GM12878 (cell line): ENCODE data around the gene OGFR. TPM values are rescaled to one million over a fixed set of nuclear protein-coding genes. Genes with fewer than 3 reads are reported as not detected.

ENCODE experiments used
- ATAC-seq: fragments of 200-7000 bp; cut with Tn5 transposase; 3 replicates; pipeline ENCODE4 v1.9.1; 2020; ENCODE audit warnings: mild to moderate bottlenecking, moderate library complexity
- BruUV-seq: library from RNA; stranded (reverse); fragments of 400-500 nt; replicated peaks from 2 replicates; lab custom pipeline; 2021; lab: Mats Ljungman, UMichigan
- CTCF ChIA-PET: fragments of 300-600 bp; sonication (Branson Sonifier 250); formaldehyde crosslinking; extraction: SDS; loops from one replicate; lab custom pipeline; 2021; ENCODE audit warnings: inconsistent platforms; lab: Yijun Ruan, JAX
- POLR2A ChIA-PET: fragments of 350-600 bp; formaldehyde crosslinking; extraction: SDS; loops from one replicate; lab custom pipeline; 2021; ENCODE audit warnings: inconsistent platforms; lab: Charles Lee
- RAD21 ChIA-PET: fragments of 300-600 bp; sonication (Branson Sonifier 250); formaldehyde crosslinking; loops from one replicate; lab custom pipeline; 2023; ENCODE audit warnings: antibody characterized with exemption; ENCODE audit not compliant: unreplicated experiment; lab: Charles Lee
- SMC1A ChIA-PET: fragments of 300-600 bp; sonication (Branson Sonifier 250); formaldehyde crosslinking; loops from one replicate; lab custom pipeline; 2023; ENCODE audit not compliant: unreplicated experiment, uncharacterized antibody; lab: Charles Lee
- DNase-seq: peaks from one replicate; pipeline ENCODE4 v3.0.0-alpha.2; 2011; ENCODE audit warnings: low read depth, low spot score
- FAIRE-seq: peaks from 3 replicates; lab custom pipeline; 2011; peaks lifted over from hg19 to GRCh38; lab: Jason Lieb, UNC
- H2AFZ ChIP-seq: 2 replicates; pipeline ENCODE4 v1.6.0; 2011; ENCODE audit warnings: low read depth, low read length, control low read depth; ENCODE audit not compliant: control insufficient read depth
- H3K27ac ChIP-seq: 2 replicates; pipeline ENCODE4 v1.5.1; 2011; ENCODE audit warnings: control low read depth; ENCODE audit not compliant: control insufficient read depth, insufficient read depth
- H3K27me3 ChIP-seq, 2 experiments: replicated peaks in 1 of 2; 2 replicates each; pipeline versions ENCODE4 v1.6.0 to v1.6.1; 2011; ENCODE audit warnings: low read length in 1 of 2; ENCODE audit not compliant: control insufficient read depth in 2 of 2, insufficient read depth in 2 of 2
- H3K36me3 ChIP-seq, 2 experiments: 2 replicates each; pipeline ENCODE4 v1.5.1; 2011; ENCODE audit warnings: low read length in 1 of 2; ENCODE audit not compliant: control insufficient read depth in 2 of 2, insufficient read depth in 2 of 2
- H3K4me1 ChIP-seq: 2 replicates; pipeline ENCODE4 v1.6.1; 2011; ENCODE audit warnings: mild to moderate bottlenecking, low read length, moderate library complexity, mixed read lengths; ENCODE audit not compliant: control insufficient read depth, insufficient read depth
- H3K4me2 ChIP-seq: 2 replicates; pipeline ENCODE4 v1.6.0; 2011; ENCODE audit warnings: control low read depth; ENCODE audit not compliant: control insufficient read depth, insufficient read depth
- H3K4me3 ChIP-seq: fragments of 200-600 bp; sonication (generic); 2 replicates; pipeline ENCODE4 v1.5.1; 2016
- H3K79me2 ChIP-seq: 2 replicates; pipeline ENCODE4 v1.6.0; 2011; ENCODE audit warnings: low read length; ENCODE audit not compliant: control insufficient read depth, insufficient read depth
- H3K9ac ChIP-seq: 2 replicates; pipeline ENCODE4 v1.8.0; 2011; ENCODE audit warnings: low read length, control low read depth, mixed read lengths; ENCODE audit not compliant: control insufficient read depth, insufficient read depth
- H3K9me3 ChIP-seq: replicated peaks from 3 replicates; pipeline ENCODE4 v1.5.1; 2011; ENCODE audit warnings: mild to moderate bottlenecking, low read length; ENCODE audit not compliant: control insufficient read depth, insufficient read depth
- H4K20me1 ChIP-seq: 2 replicates; pipeline ENCODE4 v1.6.0; 2011; ENCODE audit not compliant: control insufficient read depth, insufficient read depth
- ATF7 ChIP-seq: fragments of 450-650 bp; IDR thresholded peaks from 2 replicates; pipeline ENCODE4 v1.6.1; 2016; ENCODE audit warnings: low read depth, mild to moderate bottlenecking
- CHD1 ChIP-seq: IDR thresholded peaks from 2 replicates; pipeline ENCODE4 v1.6.1; 2012; ENCODE audit warnings: low read depth, low read length, improper control_type of control experiment
- EGR1 ChIP-seq, 2 experiments: IDR thresholded peaks; 1 replicate in 1 of 2; 2 replicates in 1 of 2; pipeline ENCODE4 v1.6.1; 2011 to 2012; ENCODE audit warnings: low read depth in 2 of 2, low read length in 2 of 2, borderline replicate concordance in 1 of 2, mild to moderate bottlenecking in 1 of 2, moderate library complexity in 1 of 2
- HCFC1 ChIP-seq: fragments of 150-350 bp; IDR thresholded peaks from 2 replicates; pipeline ENCODE4 v1.6.1; 2014; ENCODE audit warnings: low read length
- HDGF ChIP-seq: fragments of 450-650 bp; IDR thresholded peaks from 2 replicates; pipeline ENCODE4 v1.6.1; 2016; ENCODE audit warnings: antibody characterized with exemption
- RELA ChIP-seq: fragments of 450-650 bp; IDR thresholded peaks from 2 replicates; pipeline ENCODE4 v1.8.0; 2014; ENCODE audit warnings: borderline replicate concordance; ENCODE audit not compliant: partially characterized antibody
- ZNF217 ChIP-seq: fragments of 450-650 bp; IDR thresholded peaks from 2 replicates; pipeline ENCODE4 v1.6.1; 2017; ENCODE audit warnings: antibody characterized with exemption, mild to moderate bottlenecking
- WGBS: methylation state at CpG from one replicate; pipeline ENCODE4 v1.1.6; 2016; ENCODE audit warnings: low lambda C conversion rate; ENCODE audit not compliant: insufficient replicate concordance, insufficient coverage; ENCODE audit errors: missing lambda C conversion rate; 5-methylcytosine and 5-hydroxymethylcytosine counted together
- in situ Hi-C: fragments of 300-500 bp; cut with MboI; formaldehyde crosslinking; loops from 9 replicates; pipeline ENCODE4 v1.14.3; 2018; ENCODE audit warnings: mixed read lengths
- intact Hi-C: fragments of 100-400 bp; cut with micrococcal nuclease; formaldehyde crosslinking; loops from one replicate; pipeline ENCODE4 v1.14.2; 2022; ENCODE audit not compliant: unreplicated experiment
- polyA plus RNA-seq, 11 experiments: library from polyadenylated mRNA; depleted of rRNA in 4 of 11; unstranded in 6 of 11; stranded (reverse) in 5 of 11; fragments of >200 nt; fragmentation: Nextera tagmentation in 4 of 11; fragmentation: Illumina TruSeq in 1 of 11; extraction: Ambion mirVana in 4 of 11; extraction: Trizol in 1 of 11; gene quantifications; 1 replicate in 1 of 11; 2 replicates in 10 of 11; pipeline versions ENCODE4 v1.2.1 to v1.2.3, GENCODE V29; 2011 to 2016; ENCODE audit warnings: inconsistent platforms in 2 of 11, missing spikeins in 2 of 11, low read depth in 1 of 11
- total RNA-seq, 4 experiments: library from RNA; depleted of rRNA in 3 of 4; stranded (reverse); fragments of >200 nt in 3 of 4; fragmentation: Illumina TruSeq in 1 of 4; extraction: Trizol in 1 of 4; gene quantifications; 2 replicates each; pipeline versions ENCODE4 v1.2.1 to v1.2.3, GENCODE V29; 2013 to 2021
- TF ChIP-seq, protein P1 (sequence below): fragments of 450-650 bp; IDR thresholded peaks from 2 replicates; pipeline ENCODE4 v1.6.1; 2018; ENCODE audit warnings: mild to moderate bottlenecking, low read depth, moderate library complexity; ENCODE audit not compliant: partially characterized antibody
- TF ChIP-seq, protein P2 (sequence below): fragments of 450-650 bp; formaldehyde crosslinking; IDR thresholded peaks from 2 replicates; pipeline ENCODE4 v1.4.0; 2020; ENCODE audit warnings: mild to moderate bottlenecking, moderate library complexity

Gene OGFR
- total and polyA plus RNA-seq, 10 of the 15 experiments (the other 5 are each of a cell fraction or from before 2014, with no cell fraction given), result 0.72 to 62.1 (median 27.3) TPM

DNA sequence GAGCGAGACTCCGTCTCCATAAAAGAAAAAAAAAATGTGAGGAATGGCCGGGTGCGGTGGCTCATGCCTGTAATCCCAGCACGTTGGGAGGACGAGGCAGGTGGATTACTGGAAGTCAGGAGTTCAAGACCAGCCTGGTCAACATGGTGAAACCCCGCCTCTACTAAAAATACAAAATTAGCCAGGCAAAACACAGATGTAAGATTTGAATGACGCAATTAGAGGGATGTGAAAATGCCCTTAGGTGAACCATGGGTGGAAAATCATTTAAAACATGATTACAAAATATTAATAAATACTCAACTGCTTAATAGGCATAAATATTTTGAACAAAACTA lies 33.1 kb downstream of the OGFR start:
- peak; percentile 45 for ATAC-seq

More for the DNA sequence above, 33.1 kb downstream of the OGFR start:
- Histone ChIP-seq H3K27me3 (peaks cover 0 to 3% of the 10 kb centered on the region in 2 experiments; a peak in 2 of 4 replicates), H3K36me3 (no peaks in the 10 kb centered on the region), H4K20me1 (no peaks in the 10 kb centered on the region), H3K9ac (no peak overlapping the region), H3K4me1 (peaks cover 11% of the 10 kb centered on the region), H3K27ac (no peak overlapping the region), H3K9me3 (no peaks in the 10 kb centered on the region), H3K4me3 (no peak overlapping the region), H2AFZ (no peak overlapping the region), H3K4me2 (no peak overlapping the region), H3K79me2 (no peaks in the 10 kb centered on the region)
- no TSS peak for BruUV-seq
- in situ Hi-C loops (no loop called here), intact Hi-C loops (no loop called here)
- ChIA-PET RAD21 (no interaction called here), SMC1A (no interaction called here), CTCF (no interaction called here), POLR2A (no interaction called here)
- DNase-seq (no peak), FAIRE-seq (no peak)
- no peak for TF ChIP-seq EGR1 (IDR thresholded peaks at IDR 0.05; ENCODE audit: borderline replicate concordance in 1 of 2, low read depth in 2 of 2, low read length in 2 of 2)
- TF ChIP-seq RELA, result no peak
- no peak for TF ChIP-seq ZNF217
- no peak for TF ChIP-seq HCFC1
- TF ChIP-seq, protein P1, sequence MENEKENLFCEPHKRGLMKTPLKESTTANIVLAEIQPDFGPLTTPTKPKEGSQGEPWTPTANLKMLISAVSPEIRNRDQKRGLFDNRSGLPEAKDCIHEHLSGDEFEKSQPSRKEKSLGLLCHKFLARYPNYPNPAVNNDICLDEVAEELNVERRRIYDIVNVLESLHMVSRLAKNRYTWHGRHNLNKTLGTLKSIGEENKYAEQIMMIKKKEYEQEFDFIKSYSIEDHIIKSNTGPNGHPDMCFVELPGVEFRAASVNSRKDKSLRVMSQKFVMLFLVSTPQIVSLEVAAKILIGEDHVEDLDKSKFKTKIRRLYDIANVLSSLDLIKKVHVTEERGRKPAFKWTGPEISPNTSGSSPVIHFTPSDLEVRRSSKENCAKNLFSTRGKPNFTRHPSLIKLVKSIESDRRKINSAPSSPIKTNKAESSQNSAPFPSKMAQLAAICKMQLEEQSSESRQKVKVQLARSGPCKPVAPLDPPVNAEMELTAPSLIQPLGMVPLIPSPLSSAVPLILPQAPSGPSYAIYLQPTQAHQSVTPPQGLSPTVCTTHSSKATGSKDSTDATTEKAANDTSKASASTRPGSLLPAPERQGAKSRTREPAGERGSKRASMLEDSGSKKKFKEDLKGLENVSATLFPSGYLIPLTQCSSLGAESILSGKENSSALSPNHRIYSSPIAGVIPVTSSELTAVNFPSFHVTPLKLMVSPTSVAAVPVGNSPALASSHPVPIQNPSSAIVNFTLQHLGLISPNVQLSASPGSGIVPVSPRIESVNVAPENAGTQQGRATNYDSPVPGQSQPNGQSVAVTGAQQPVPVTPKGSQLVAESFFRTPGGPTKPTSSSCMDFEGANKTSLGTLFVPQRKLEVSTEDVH, result no peak
- TF ChIP-seq, protein P2, sequence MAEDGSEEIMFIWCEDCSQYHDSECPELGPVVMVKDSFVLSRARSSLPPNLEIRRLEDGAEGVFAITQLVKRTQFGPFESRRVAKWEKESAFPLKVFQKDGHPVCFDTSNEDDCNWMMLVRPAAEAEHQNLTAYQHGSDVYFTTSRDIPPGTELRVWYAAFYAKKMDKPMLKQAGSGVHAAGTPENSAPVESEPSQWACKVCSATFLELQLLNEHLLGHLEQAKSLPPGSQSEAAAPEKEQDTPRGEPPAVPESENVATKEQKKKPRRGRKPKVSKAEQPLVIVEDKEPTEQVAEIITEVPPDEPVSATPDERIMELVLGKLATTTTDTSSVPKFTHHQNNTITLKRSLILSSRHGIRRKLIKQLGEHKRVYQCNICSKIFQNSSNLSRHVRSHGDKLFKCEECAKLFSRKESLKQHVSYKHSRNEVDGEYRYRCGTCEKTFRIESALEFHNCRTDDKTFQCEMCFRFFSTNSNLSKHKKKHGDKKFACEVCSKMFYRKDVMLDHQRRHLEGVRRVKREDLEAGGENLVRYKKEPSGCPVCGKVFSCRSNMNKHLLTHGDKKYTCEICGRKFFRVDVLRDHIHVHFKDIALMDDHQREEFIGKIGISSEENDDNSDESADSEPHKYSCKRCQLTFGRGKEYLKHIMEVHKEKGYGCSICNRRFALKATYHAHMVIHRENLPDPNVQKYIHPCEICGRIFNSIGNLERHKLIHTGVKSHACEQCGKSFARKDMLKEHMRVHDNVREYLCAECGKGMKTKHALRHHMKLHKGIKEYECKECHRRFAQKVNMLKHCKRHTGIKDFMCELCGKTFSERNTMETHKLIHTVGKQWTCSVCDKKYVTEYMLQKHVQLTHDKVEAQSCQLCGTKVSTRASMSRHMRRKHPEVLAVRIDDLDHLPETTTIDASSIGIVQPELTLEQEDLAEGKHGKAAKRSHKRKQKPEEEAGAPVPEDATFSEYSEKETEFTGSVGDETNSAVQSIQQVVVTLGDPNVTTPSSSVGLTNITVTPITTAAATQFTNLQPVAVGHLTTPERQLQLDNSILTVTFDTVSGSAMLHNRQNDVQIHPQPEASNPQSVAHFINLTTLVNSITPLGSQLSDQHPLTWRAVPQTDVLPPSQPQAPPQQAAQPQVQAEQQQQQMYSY (CRISPR knock-in tag), result no peak
- no peak for TF ChIP-seq CHD1
- peak; percentile 65; the same call in 1 of the 2 replicates for TF ChIP-seq ATF7
- no peak for TF ChIP-seq HDGF
- 30% methylated on average over 8 of the region's 8 CpGs for WGBS
